ENCODE results near the gene PAX9.

PAX9 gene

GRCh38 chr14:36716614-36717184 is 55.0 kb downstream of the PAX9 start:
- no peak overlapping the region for H3K27ac ChIP-seq (ENCODE audit: low read depth, low read length)
- no peak overlapping the region for H3K4me3 ChIP-seq (ENCODE audit: insufficient read depth, low read length, poor library complexity, severe bottlenecking)
- no peaks in the 10 kb centered on the region for H3K9me3 ChIP-seq (ENCODE audit: insufficient read depth, low read length)
- TF ChIP-seq EZH2phosphoT487 (conservative IDR thresholded peaks at IDR 0.05; ENCODE audit: low read length) (no peak), CTCF (IDR thresholded peaks at IDR 0.05; ENCODE audit: insufficient read depth, low read length, poor library complexity, severe bottlenecking) (no peak)
- H4K20me1 ChIP-seq (ENCODE audit: low read depth, low read length) = no peaks in the 10 kb centered on the region
- no peak overlapping the region for H2AFZ ChIP-seq (ENCODE audit: low read depth, low read length, severe bottlenecking)
- H3K4me2 ChIP-seq (ENCODE audit: low read depth, low read length, poor library complexity, severe bottlenecking) = no peak overlapping the region
- H3K36me3 ChIP-seq (ENCODE audit: low read length) = no peaks in the 10 kb centered on the region
- H3K27me3 ChIP-seq (ENCODE audit: low read length) = no peaks in the 10 kb centered on the region
- H3K9me2 ChIP-seq (replicated peaks; ENCODE audit: insufficient read depth, low read length) = no peaks in the 10 kb centered on the region
- no peak overlapping the region for H3K9ac ChIP-seq (ENCODE audit: low read length)
- H3F3A ChIP-seq (ENCODE audit: insufficient read depth) = no peaks in the 10 kb centered on the region
- no peaks in the 10 kb centered on the region for H3K79me2 ChIP-seq (ENCODE audit: insufficient read depth, low read length)

- TF ChIP-seq CTCF (IDR thresholded peaks at IDR 0.05; ENCODE audit: insufficient read depth, low read length, poor library complexity, severe bottlenecking) (no peak), EZH2phosphoT487 (conservative IDR thresholded peaks at IDR 0.05; ENCODE audit: low read length) (no peak)
Measured at GRCh38 chr14:36717363-36717762, 55.7 kb downstream of the PAX9 start.

GRCh38 chr14:36718216-36718615 is 56.6 kb downstream of the PAX9 start:
- Histone ChIP-seq H3K27ac (ENCODE audit: low read depth, low read length) (no peak overlapping the region), H4K20me1 (ENCODE audit: low read depth, low read length) (no peaks in the 10 kb centered on the region), H3K9me2 (replicated peaks; ENCODE audit: insufficient read depth, low read length) (no peaks in the 10 kb centered on the region), H3K79me2 (ENCODE audit: insufficient read depth, low read length) (no peaks in the 10 kb centered on the region), H3K4me2 (ENCODE audit: low read depth, low read length, poor library complexity, severe bottlenecking) (no peak overlapping the region), H3K36me3 (ENCODE audit: low read length) (no peaks in the 10 kb centered on the region), H3K9ac (ENCODE audit: low read length) (no peak overlapping the region), H3K27me3 (ENCODE audit: low read length) (no peaks in the 10 kb centered on the region), H2AFZ (ENCODE audit: low read depth, low read length, severe bottlenecking) (no peak overlapping the region), H3K4me3 (ENCODE audit: insufficient read depth, low read length, poor library complexity, severe bottlenecking) (no peak overlapping the region), H3K9me3 (ENCODE audit: insufficient read depth, low read length) (no peaks in the 10 kb centered on the region), H3F3A (ENCODE audit: insufficient read depth) (no peaks in the 10 kb centered on the region)
- TF ChIP-seq CTCF (IDR thresholded peaks at IDR 0.05; ENCODE audit: insufficient read depth, low read length, poor library complexity, severe bottlenecking) (no peak), EZH2phosphoT487 (conservative IDR thresholded peaks at IDR 0.05; ENCODE audit: low read length) (no peak)

More at GRCh38 chr14:36717363-36717762, 55.7 kb downstream of the PAX9 start:
- H4K20me1 ChIP-seq (ENCODE audit: low read depth, low read length) = no peaks in the 10 kb centered on the region
- no peak overlapping the region for H3K27ac ChIP-seq (ENCODE audit: low read depth, low read length)
- no peaks in the 10 kb centered on the region for H3K79me2 ChIP-seq (ENCODE audit: insufficient read depth, low read length)
- H3F3A ChIP-seq (ENCODE audit: insufficient read depth) = no peaks in the 10 kb centered on the region
- H3K4me2 ChIP-seq (ENCODE audit: low read depth, low read length, poor library complexity, severe bottlenecking) = no peak overlapping the region
- no peaks in the 10 kb centered on the region for H3K27me3 ChIP-seq (ENCODE audit: low read length)
- no peaks in the 10 kb centered on the region for H3K9me3 ChIP-seq (ENCODE audit: insufficient read depth, low read length)
- no peaks in the 10 kb centered on the region for H3K36me3 ChIP-seq (ENCODE audit: low read length)
- H2AFZ ChIP-seq (ENCODE audit: low read depth, low read length, severe bottlenecking) = no peak overlapping the region
- no peak overlapping the region for H3K9ac ChIP-seq (ENCODE audit: low read length)
- no peak overlapping the region for H3K4me3 ChIP-seq (ENCODE audit: insufficient read depth, low read length, poor library complexity, severe bottlenecking)
- no peaks in the 10 kb centered on the region for H3K9me2 ChIP-seq (replicated peaks; ENCODE audit: insufficient read depth, low read length)

Measured in SU-DHL-6 (cell line).